HCT116 (cell line): Measurements from ENCODE around the gene SEC14L6. TPM values are rescaled to one million over a fixed set of nuclear protein-coding genes. Genes with fewer than 3 reads are reported as not detected.

Source experiments
- ATAC-seq: fragments of 200-7000 bp; cut with Tn5 transposase; 2 replicates; pipeline ENCODE4 v1.9.1; 2020; ENCODE audit warnings: mild to moderate bottlenecking, moderate library complexity
- BruUV-seq: library from RNA; stranded (reverse); fragments of 400-500 nt; replicated peaks from 2 replicates; lab custom pipeline; 2021; lab: Mats Ljungman, UMichigan
- CTCF ChIA-PET: fragments of 300-600 bp; sonication (Branson Sonifier 250); formaldehyde crosslinking; loops from one replicate; lab custom pipeline; 2021; ENCODE audit warnings: antibody characterized with exemption; lab: Charles Lee
- POLR2A ChIA-PET: fragments of 300-600, 350-600 bp; sonication (Branson Sonifier 250); formaldehyde crosslinking; loops from one replicate; lab custom pipeline; 2021; ENCODE audit warnings: antibody characterized with exemption; lab: Charles Lee
- RAD21 ChIA-PET, 2 experiments: fragments of 300-600 bp; sonication (Branson Sonifier 250); formaldehyde crosslinking; loops; one replicate each; lab custom pipeline; 2023; ENCODE audit warnings: low total read pairs in 2 of 2; ENCODE audit not compliant: uncharacterized antibody in 2 of 2, unreplicated experiment in 2 of 2, low non-redundant PET in 1 of 2; lab: Charles Lee
- DNase-seq: peaks from one replicate; pipeline ENCODE4 v3.0.0-alpha.2; 2010; ENCODE audit warnings: low read depth, low spot score
- H2AFZ ChIP-seq: fragments of 200-600 bp; shearing (Covaris generic), sonication (generic); 2 replicates; pipeline ENCODE4 v1.6.1; 2017; ENCODE audit warnings: low read depth, mixed run types, mixed read lengths, antibody characterized with exemption, low read length; ENCODE audit not compliant: poor library complexity, severe bottlenecking
- H3K27ac ChIP-seq: 2 replicates; pipeline ENCODE4 v1.5.1; 2012; ENCODE audit warnings: low read depth, low read length
- H3K27me3 ChIP-seq: fragments of 200-600 bp; sonication (generic); 2 replicates; pipeline ENCODE4 v1.6.1; 2016; ENCODE audit warnings: mixed run types, low read length, mixed read lengths; ENCODE audit not compliant: insufficient read depth
- H3K36me3 ChIP-seq, 2 experiments: fragments of 200-500 bp in 1 of 2; fragments of 200-600 bp in 1 of 2; sonication (Bioruptor generic) in 1 of 2; sonication (generic) in 1 of 2; 2 replicates each; pipeline versions ENCODE4 v1.5.1 to v1.6.1; 2014 to 2016; ENCODE audit warnings: low read length in 2 of 2, inconsistent platforms in 1 of 2, mixed read lengths in 1 of 2, mixed run types in 1 of 2; ENCODE audit not compliant: insufficient read depth in 2 of 2, control insufficient read depth in 1 of 2
- H3K4me1 ChIP-seq, 2 experiments: fragments of 200-600 bp in 1 of 2; sonication (generic) in 1 of 2; 2 replicates each; pipeline versions ENCODE4 v1.5.1 to v1.6.1; 2012 to 2017; ENCODE audit warnings: low read length in 2 of 2, inconsistent platforms in 1 of 2, mild to moderate bottlenecking in 1 of 2, mixed read lengths in 1 of 2, mixed run types in 1 of 2, moderate library complexity in 1 of 2; ENCODE audit not compliant: insufficient read depth in 2 of 2, control insufficient read depth in 1 of 2
- H3K4me2 ChIP-seq: fragments of 200-600 bp; sonication (generic); 2 replicates; pipeline ENCODE4 v1.6.1; 2017; ENCODE audit warnings: mixed run types, low read length, mixed read lengths
- H3K4me3 ChIP-seq, 2 experiments: fragments of 200-600 bp in 1 of 2; sonication (generic) in 1 of 2; replicated peaks in 1 of 2; 2 replicates each; pipeline ENCODE4 v1.5.1; 2011 to 2016; ENCODE audit warnings: low read length in 2 of 2, control low read depth in 1 of 2, low read depth in 1 of 2, mild to moderate bottlenecking in 1 of 2, mixed read lengths in 1 of 2, mixed run types in 1 of 2
- H3K79me2 ChIP-seq: fragments of 200-600 bp; sonication (generic); 2 replicates; pipeline ENCODE4 v1.6.1; 2017; ENCODE audit warnings: mild to moderate bottlenecking, mixed run types, low read length, moderate library complexity, mixed read lengths; ENCODE audit not compliant: insufficient read depth
- H3K9ac ChIP-seq: fragments of 200-600 bp; sonication (generic); 2 replicates; pipeline ENCODE4 v1.6.1; 2016; ENCODE audit warnings: low read length, mixed read lengths
- H3K9me2 ChIP-seq: fragments of 200-600 bp; sonication (generic), shearing (Covaris generic); 2 replicates; pipeline ENCODE4 v1.6.1; 2017; ENCODE audit warnings: mixed run types, mild to moderate bottlenecking, moderate library complexity; ENCODE audit not compliant: insufficient read depth
- H3K9me3 ChIP-seq, 2 experiments: fragments of 200-500 bp in 1 of 2; fragments of 200-600 bp in 1 of 2; sonication (Bioruptor generic) in 1 of 2; sonication (generic) in 1 of 2; 2 replicates each; pipeline ENCODE4 v1.6.1; 2014 to 2017; ENCODE audit warnings: low read length in 2 of 2, mixed read lengths in 2 of 2, inconsistent platforms in 1 of 2, low read depth in 1 of 2, mild to moderate bottlenecking in 1 of 2, mixed run types in 1 of 2, moderate library complexity in 1 of 2; ENCODE audit not compliant: control insufficient read depth in 1 of 2, insufficient read depth in 1 of 2
- H4K20me1 ChIP-seq: fragments of 200-600 bp; sonication (generic), shearing (Covaris generic); 2 replicates; pipeline ENCODE4 v1.6.1; 2017; ENCODE audit warnings: mixed run types, mild to moderate bottlenecking, moderate library complexity; ENCODE audit not compliant: insufficient read depth
- CBX3 ChIP-seq: IDR thresholded peaks from 2 replicates; pipeline ENCODE4 v1.6.1; 2012; ENCODE audit warnings: low read depth
- CEBPB ChIP-seq: IDR thresholded peaks from 2 replicates; pipeline ENCODE4 v1.6.1; 2012; ENCODE audit warnings: low read depth
- EGR1 ChIP-seq: IDR thresholded peaks from 2 replicates; pipeline ENCODE4 v1.6.1; 2012; ENCODE audit warnings: low read depth
- ELF1 ChIP-seq: IDR thresholded peaks from 2 replicates; pipeline ENCODE4 v1.6.1; 2012; ENCODE audit warnings: low read depth, borderline replicate concordance
- EZH2 ChIP-seq: fragments of 200-600 bp; sonication (generic); IDR thresholded peaks from 2 replicates; pipeline ENCODE4 v1.6.1; 2017; ENCODE audit warnings: antibody characterized with exemption, mixed run types
- EZH2phosphoT487 ChIP-seq: fragments of 200-600 bp; IDR thresholded peaks from 2 replicates; pipeline ENCODE4 v1.6.1; 2018; ENCODE audit warnings: antibody characterized with exemption, borderline replicate concordance
- FOSL1 ChIP-seq: IDR thresholded peaks from 2 replicates; pipeline ENCODE4 v1.6.1; 2012; ENCODE audit warnings: low read depth
- MAX ChIP-seq: IDR thresholded peaks from 2 replicates; pipeline ENCODE4 v1.6.1; 2012
- REST ChIP-seq: IDR thresholded peaks from 2 replicates; pipeline ENCODE4 v1.6.1; 2012; ENCODE audit warnings: low read depth
- SIN3A ChIP-seq: IDR thresholded peaks from 2 replicates; pipeline ENCODE4 v1.6.1; 2012; ENCODE audit warnings: low read depth
- SP1 ChIP-seq: IDR thresholded peaks from 2 replicates; pipeline ENCODE4 v1.6.1; 2012; ENCODE audit warnings: low read depth
- SRF ChIP-seq: IDR thresholded peaks from 2 replicates; pipeline ENCODE4 v1.6.1; 2012; ENCODE audit warnings: low read depth
- TCF7L2 ChIP-seq: IDR thresholded peaks from 2 replicates; pipeline ENCODE4 v1.7.0; 2011; ENCODE audit warnings: borderline replicate concordance, inconsistent platforms; ENCODE audit not compliant: insufficient read depth, insufficient read length; ENCODE audit errors: extremely low read depth
- YY1 ChIP-seq: IDR thresholded peaks from 2 replicates; pipeline ENCODE4 v1.6.1; 2011; ENCODE audit warnings: low read length, low read depth, moderate library complexity, mild to moderate bottlenecking; ENCODE audit not compliant: insufficient replicate concordance; ENCODE audit errors: extremely low read depth
- ZBTB33 ChIP-seq: IDR thresholded peaks from 2 replicates; pipeline ENCODE4 v1.6.1; 2011; ENCODE audit warnings: mild to moderate bottlenecking, low read length, moderate library complexity; ENCODE audit not compliant: insufficient replicate concordance; ENCODE audit errors: extremely low read depth
- intact Hi-C: fragments of 100-400 bp; cut with micrococcal nuclease; formaldehyde crosslinking; loops from 2 replicates; pipeline ENCODE4 v1.10.0; 2022
- total RNA-seq: library from RNA; stranded (reverse); gene quantifications from one replicate; pipeline ENCODE4 v1.2.1, GENCODE V29; 2021; ENCODE audit not compliant: unreplicated experiment
- TF ChIP-seq, protein P1 (sequence below): IDR thresholded peaks from 2 replicates; pipeline ENCODE4 v1.6.1; 2012

Gene SEC14L6
- total RNA-seq, 1 experiment from 2014 or later: not detected

DNA sequence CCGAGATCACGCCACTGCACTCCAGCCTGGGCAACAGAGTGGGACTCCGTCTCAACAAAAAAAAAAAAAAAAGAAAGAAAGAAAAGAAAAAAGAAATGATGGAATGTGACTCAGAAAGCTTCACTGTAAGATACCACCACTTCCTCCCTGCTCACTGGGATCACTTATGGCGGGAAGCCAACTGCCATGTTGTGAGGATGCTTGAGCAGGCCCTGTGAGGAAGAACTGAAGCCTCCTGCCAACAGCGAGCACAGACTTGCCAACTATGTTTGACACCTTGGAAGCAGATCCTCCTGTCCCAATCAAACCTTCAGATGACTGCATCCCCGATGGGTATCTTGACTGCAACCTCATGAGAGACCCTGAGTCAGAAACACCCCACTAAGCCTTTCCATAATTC, 8.3 kb downstream of the SEC14L6 start (continued):
- no peak for TF ChIP-seq EGR1
- no peak for TF ChIP-seq SRF
- no peak for TF ChIP-seq TCF7L2

GRCh38 chr22:30537083-30537731, 9.3 kb downstream of the SEC14L6 start:
- RAD21 ChIA-PET: no interaction called here
- TF ChIP-seq FOSL1: no peak
- no peak for TF ChIP-seq MAX
- no peak for TF ChIP-seq SIN3A
- TF ChIP-seq, protein P1, sequence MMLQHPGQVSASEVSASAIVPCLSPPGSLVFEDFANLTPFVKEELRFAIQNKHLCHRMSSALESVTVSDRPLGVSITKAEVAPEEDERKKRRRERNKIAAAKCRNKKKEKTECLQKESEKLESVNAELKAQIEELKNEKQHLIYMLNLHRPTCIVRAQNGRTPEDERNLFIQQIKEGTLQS: no peak
- TF ChIP-seq SP1: no peak
- no peak for TF ChIP-seq CEBPB
- TF ChIP-seq ELF1: no peak
- TF ChIP-seq EZH2phosphoT487: no peak
- no peak for TF ChIP-seq YY1
- TF ChIP-seq CBX3: no peak
- no peak for TF ChIP-seq EZH2
- TF ChIP-seq ZBTB33: no peak
- no peak for TF ChIP-seq REST
- no TSS peak for BruUV-seq
- intact Hi-C loops: no loop called here
- Histone ChIP-seq H3K9me3 (no peaks in the 10 kb centered on the region), H3K9me2 (no peaks in the 10 kb centered on the region), H2AFZ (no peak overlapping the region), H3K9ac (no peak overlapping the region), H3K27ac (no peak overlapping the region), H3K4me2 (no peak overlapping the region), H3K27me3 (no peaks in the 10 kb centered on the region), H3K79me2 (no peaks in the 10 kb centered on the region), H3K4me3 (no peak overlapping the region), H3K4me1 (no peaks in the 10 kb centered on the region), H3K36me3 (no peaks in the 10 kb centered on the region), H4K20me1 (no peaks in the 10 kb centered on the region)
- CTCF ChIA-PET: no interaction called here
- POLR2A ChIA-PET: no interaction called here
- DNase-seq (no peak), ATAC-seq (no peak)
